IMR-90 (cell line): ENCODE results near the gene CDC42EP4. TPM values are rescaled to one million over a fixed set of nuclear protein-coding genes. Genes with fewer than 3 reads are reported as not detected.

ENCODE experiments used
- ATAC-seq: fragments of 200-7000 bp; cut with Tn5 transposase; 2 replicates; pipeline ENCODE4 v1.9.1; 2020; ENCODE audit warnings: low read depth, mild to moderate bottlenecking, moderate library complexity
- BruUV-seq: library from RNA; stranded (reverse); fragments of 400-500 nt; replicated peaks from 2 replicates; lab custom pipeline; 2021; lab: Mats Ljungman, UMichigan
- CTCF ChIA-PET: fragments of 300-600 bp; formaldehyde crosslinking; extraction: SDS; loops from one replicate; lab custom pipeline; 2021; ENCODE audit warnings: antibody characterized with exemption; lab: Yijun Ruan, JAX
- POLR2A ChIA-PET: fragments of 300-600 bp; sonication (Branson Sonifier 250); formaldehyde crosslinking; loops from one replicate; lab custom pipeline; 2022; ENCODE audit warnings: antibody characterized with exemption; ENCODE audit not compliant: unreplicated experiment; lab: Charles Lee
- DNase-seq: peaks from one replicate; pipeline ENCODE4 v3.0.0; 2013
- H2AFZ ChIP-seq: replicated peaks from 2 replicates; pipeline ENCODE3; 2013; ENCODE audit warnings: low read length, mild to moderate bottlenecking; ENCODE audit not compliant: poor library complexity
- H2AK5ac ChIP-seq: 2 replicates; pipeline ENCODE4 v1.6.1; 2013; ENCODE audit warnings: low read depth, low read length, inconsistent platforms
- H2AK9ac ChIP-seq: replicated peaks from 2 replicates; pipeline ENCODE3; 2013; ENCODE audit warnings: mild to moderate bottlenecking, low read depth, low read length, moderate library complexity; ENCODE audit not compliant: poor library complexity
- H2BK120ac ChIP-seq: 2 replicates; pipeline ENCODE4 v1.6.1; 2013; ENCODE audit warnings: low read depth, low read length, inconsistent platforms
- H2BK15ac ChIP-seq: 3 replicates; pipeline ENCODE4 v1.6.1; 2013; ENCODE audit warnings: low read depth, low read length, inconsistent platforms
- H2BK20ac ChIP-seq: 2 replicates; pipeline ENCODE4 v1.6.1; 2013; ENCODE audit warnings: low read depth, mild to moderate bottlenecking, inconsistent platforms, low read length, moderate library complexity
- H2BK5ac ChIP-seq: 2 replicates; pipeline ENCODE4 v1.6.1; 2013; ENCODE audit warnings: mild to moderate bottlenecking, low read depth, low read length, inconsistent platforms; ENCODE audit not compliant: poor library complexity, severe bottlenecking
- H3K14ac ChIP-seq: replicated peaks from 2 replicates; pipeline ENCODE4 v1.6.1; 2013; ENCODE audit warnings: low read depth, low read length, inconsistent platforms
- H3K18ac ChIP-seq: 2 replicates; pipeline ENCODE4 v1.6.1; 2013; ENCODE audit warnings: low read depth, low read length, control low read depth
- H3K23ac ChIP-seq: 2 replicates; pipeline ENCODE4 v1.6.1; 2013; ENCODE audit warnings: low read depth, low read length, inconsistent platforms
- H3K27ac ChIP-seq: 2 replicates; pipeline ENCODE4 v1.5.1; 2013; ENCODE audit warnings: mild to moderate bottlenecking, control low read depth, low read length; ENCODE audit not compliant: insufficient read depth
- H3K27me3 ChIP-seq: 2 replicates; pipeline ENCODE4 v1.6.1; 2013; ENCODE audit warnings: low read length; ENCODE audit not compliant: control insufficient read depth, insufficient read depth
- H3K36me3 ChIP-seq: 2 replicates; pipeline ENCODE4 v1.6.1; 2013; ENCODE audit warnings: low read length, mixed read lengths; ENCODE audit not compliant: control insufficient read depth, insufficient read depth
- H3K4ac ChIP-seq: 2 replicates; pipeline ENCODE4 v1.6.1; 2013; ENCODE audit warnings: low read depth, low read length, inconsistent platforms
- H3K4me1 ChIP-seq: 2 replicates; pipeline ENCODE4 v1.6.1; 2013; ENCODE audit warnings: low read length, mixed read lengths; ENCODE audit not compliant: control insufficient read depth, insufficient read depth
- H3K4me2 ChIP-seq: 2 replicates; pipeline ENCODE4 v1.6.1; 2013; ENCODE audit warnings: low read depth, mild to moderate bottlenecking, control low read depth, low read length, moderate library complexity
- H3K4me3 ChIP-seq: 2 replicates; pipeline ENCODE4 v1.5.1; 2013; ENCODE audit warnings: low read depth, mild to moderate bottlenecking, control low read depth, low read length, moderate library complexity; ENCODE audit not compliant: insufficient read depth
- H3K56ac ChIP-seq: 2 replicates; pipeline ENCODE4 v1.6.1; 2013; ENCODE audit warnings: low read length, inconsistent platforms; ENCODE audit not compliant: insufficient read depth; ENCODE audit errors: extremely low read depth
- H3K79me1 ChIP-seq, 2 experiments: 2 replicates each; pipeline ENCODE4 v1.6.1; 2013; ENCODE audit warnings: low read length in 2 of 2, inconsistent platforms in 1 of 2, low read depth in 1 of 2
- H3K9ac ChIP-seq: 2 replicates; pipeline ENCODE4 v1.6.1; 2013; ENCODE audit warnings: low read depth, low read length, control low read depth
- H3K9me1 ChIP-seq: 2 replicates; pipeline ENCODE4 v1.6.1; 2013; ENCODE audit warnings: low read length, inconsistent platforms; ENCODE audit not compliant: insufficient read depth
- H3K9me3 ChIP-seq: 2 replicates; pipeline ENCODE4 v1.6.1; 2013; ENCODE audit warnings: low read length; ENCODE audit not compliant: control insufficient read depth, insufficient read depth
- H4K20me1 ChIP-seq: 2 replicates; pipeline ENCODE4 v1.6.1; 2013; ENCODE audit warnings: low read length, inconsistent platforms; ENCODE audit not compliant: insufficient read depth
- H4K5ac ChIP-seq: 2 replicates; pipeline ENCODE4 v1.6.1; 2013; ENCODE audit warnings: mild to moderate bottlenecking, low read depth, low read length, control low read depth
- H4K8ac ChIP-seq, 2 experiments: 2 replicates each; pipeline ENCODE4 v1.6.1; 2013; ENCODE audit warnings: low read depth in 2 of 2, low read length in 2 of 2, control low read depth in 1 of 2, inconsistent platforms in 1 of 2
- H4K91ac ChIP-seq: 2 replicates; pipeline ENCODE4 v1.6.1; 2013; ENCODE audit warnings: low read depth, low read length, inconsistent platforms; ENCODE audit not compliant: insufficient read depth
- CHD1 ChIP-seq: IDR thresholded peaks from 2 replicates; pipeline ENCODE4 v1.6.1; 2012; ENCODE audit warnings: low read depth, low read length, improper control_type of control experiment
- ELK1 ChIP-seq: fragments of 150-350 bp; IDR thresholded peaks from 2 replicates; pipeline ENCODE4 v1.6.1; 2016; ENCODE audit warnings: low read depth, mild to moderate bottlenecking, low read length, moderate library complexity, borderline replicate concordance
- MXI1 ChIP-seq: IDR thresholded peaks from 2 replicates; pipeline ENCODE4 v1.6.1; 2012; ENCODE audit warnings: low read depth, mild to moderate bottlenecking, low read length, moderate library complexity, borderline replicate concordance
- NFE2L2 ChIP-seq: fragments of 150-350 bp; IDR thresholded peaks from 2 replicates; pipeline ENCODE4 v1.6.1; 2016; ENCODE audit warnings: low read depth, mild to moderate bottlenecking, low read length
- POLR2A ChIP-seq: IDR thresholded peaks from 2 replicates; pipeline ENCODE4 v1.6.1; 2012; ENCODE audit warnings: mild to moderate bottlenecking, low read depth, low read length
- RAD21 ChIP-seq: IDR thresholded peaks from 2 replicates; pipeline ENCODE4 v1.6.1; 2012; ENCODE audit warnings: low read length, improper control_type of control experiment
- RCOR1 ChIP-seq: IDR thresholded peaks from 2 replicates; pipeline ENCODE4 v1.6.1; 2012; ENCODE audit warnings: mild to moderate bottlenecking, low read length, improper control_type of control experiment; ENCODE audit not compliant: insufficient replicate concordance
- USF2 ChIP-seq: fragments of 150-350 bp; IDR thresholded peaks from 2 replicates; pipeline ENCODE4 v1.6.1; 2017; ENCODE audit warnings: mild to moderate bottlenecking, antibody characterized with exemption, low read length, low read depth
- WGBS, 2 experiments: methylation state at CpG; one replicate each; pipeline versions ENCODE4 v1.1.5 to v1.1.7; 2013; ENCODE audit warnings: missing lambda C conversion rate in 2 of 2; ENCODE audit not compliant: insufficient read length in 1 of 2; ENCODE audit errors: extremely low coverage in 2 of 2; 5-methylcytosine and 5-hydroxymethylcytosine counted together
- dilution Hi-C: fragments of 300-500 bp; cut with HindIII; formaldehyde crosslinking; loops from one replicate; pipeline ENCODE4 v1.14.3; 2018; ENCODE audit warnings: low sequenced_read_pairs; ENCODE audit not compliant: unreplicated experiment
- in situ Hi-C: fragments of 300-500 bp; cut with MboI; formaldehyde crosslinking; loops from 3 replicates; pipeline ENCODE4 v1.14.3; 2019; ENCODE audit warnings: low sequenced_read_pairs, inconsistent platforms, mixed read lengths
- intact Hi-C: fragments of 100-400 bp; cut with micrococcal nuclease; formaldehyde crosslinking; loops from 2 replicates; pipeline ENCODE4 v1.10.0; 2022
- polyA plus RNA-seq, 3 experiments: library from polyadenylated mRNA; depleted of rRNA; stranded (reverse); fragments of >200 nt; gene quantifications; 2 replicates each; pipeline ENCODE4 v1.2.3, GENCODE V29; 2012; ENCODE audit warnings: low replicate concordance in 1 of 3
- total RNA-seq: library from RNA; depleted of rRNA; stranded (reverse); fragments of >200 nt; gene quantifications from 2 replicates; pipeline ENCODE4 v1.2.3, GENCODE V29; 2012

CDC42EP4 gene
- total and polyA plus RNA-seq, 2 of the 4 experiments (the other 2 are of a cell fraction), result 14.3 to 25.8 TPM

GRCh38 chr17:73318427-73318813 lies 6.6 kb upstream of the CDC42EP4 start:
- H4K5ac ChIP-seq, result no peak overlapping the region
- ATAC-seq, result no peak
- H3K4me2 ChIP-seq, result no peak overlapping the region
- H2BK5ac ChIP-seq, result no peak overlapping the region
- H3K36me3 ChIP-seq, result no peaks in the 10 kb centered on the region
- no peak overlapping the region for H3K4ac ChIP-seq
- H4K8ac ChIP-seq, result no peak overlapping the region
- POLR2A ChIA-PET, result no interaction called here
- no peak overlapping the region for H3K9ac ChIP-seq
- no peak overlapping the region for H2AK9ac ChIP-seq
- H3K18ac ChIP-seq, result no peak overlapping the region
- intact Hi-C loops (no loop called here), dilution Hi-C loops (no loop called here), in situ Hi-C loops (no loop called here)
- no peak for DNase-seq
- H3K27ac ChIP-seq, result no peak overlapping the region
- H2BK15ac ChIP-seq, result no peak overlapping the region
- CTCF ChIA-PET, result no interaction called here
- H3K23ac ChIP-seq, result no peak overlapping the region
- peaks cover 9% of the 10 kb centered on the region for H3K4me1 ChIP-seq
- H2BK120ac ChIP-seq, result no peak overlapping the region
- TF ChIP-seq POLR2A, result no peak
- no peak for TF ChIP-seq MXI1
- no peak for TF ChIP-seq ELK1
- TF ChIP-seq CHD1, result no peak
- no peak for TF ChIP-seq USF2
- TF ChIP-seq RAD21, result no peak
- TF ChIP-seq RCOR1, result no peak
- no peak for TF ChIP-seq NFE2L2
- 93% methylated on average over 5 of the region's 8 CpGs; no CpG with 5 or more reads in 1 of the 2 experiments for WGBS, 2 experiments
- peaks cover 3% of the 10 kb centered on the region for H3K9me1 ChIP-seq
- no peaks in the 10 kb centered on the region for H4K20me1 ChIP-seq
- no peak overlapping the region for H2BK20ac ChIP-seq
- H2AFZ ChIP-seq, result no peak overlapping the region
- H3K14ac ChIP-seq, result no peak overlapping the region
- no peaks in the 10 kb centered on the region for H3K9me3 ChIP-seq
- no peak overlapping the region for H3K4me3 ChIP-seq
- H3K79me1 ChIP-seq, result no peaks in the 10 kb centered on the region
- H3K56ac ChIP-seq, result no peak overlapping the region
- BruUV-seq, result no TSS peak
- H2AK5ac ChIP-seq, result no peak overlapping the region
- H4K91ac ChIP-seq, result no peak overlapping the region
- no peaks in the 10 kb centered on the region for H3K27me3 ChIP-seq
